ENCODE results near the gene RXRA. TPM values are rescaled to one million over a fixed set of nuclear protein-coding genes. Genes with fewer than 3 reads are reported as not detected.

The RXRA gene
- total RNA-seq, 3 donors from 2014 or later, result 31.0 to 63.0 (median 31.5) TPM

DNA sequence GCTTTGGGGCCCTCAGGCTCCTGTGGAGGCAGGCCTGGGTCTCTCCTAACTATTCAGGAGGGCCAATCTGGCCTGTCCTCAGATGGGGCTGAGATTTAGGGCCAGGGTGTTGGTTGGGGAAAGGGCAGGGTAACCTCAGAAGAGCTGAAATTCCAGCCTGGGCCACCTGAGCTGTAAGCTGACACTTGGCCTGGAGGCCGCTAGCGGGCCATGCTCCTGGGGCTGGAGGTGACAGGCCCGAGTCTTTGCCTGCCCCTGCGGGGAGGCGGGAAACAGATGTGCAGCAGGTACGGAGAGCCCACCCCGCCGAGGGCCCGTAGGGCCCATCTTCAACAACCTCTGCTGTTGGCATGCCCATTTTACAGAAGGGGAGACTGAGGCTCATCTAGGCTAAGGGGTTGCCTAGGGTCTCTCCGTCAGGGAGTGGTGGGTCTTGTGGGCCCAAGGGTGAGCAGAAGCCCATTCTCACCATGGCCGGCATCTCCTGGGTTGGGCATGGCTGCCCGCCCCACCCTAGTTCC lies 69.5 kb downstream of the RXRA start:
- Histone ChIP-seq H3K4me1 (peaks cover 6 to 8% of the 10 kb centered on the region in 2 donors), H3K9me3 (no peaks in the 10 kb centered on the region), H3K27me3 (no peaks in the 10 kb centered on the region), H3K36me3 (no peaks in the 10 kb centered on the region), H3K27ac (peak overlapping the region in 1 of 2 donors; percentile 68), H3K4me3 (no peak overlapping the region)
- DNase-seq (ENCODE audit: low spot score in 2 of 2), result no peak
- intact Hi-C loops (cut with DNase I; ENCODE audit: low total_unique reads), result no loop called here
- no peak for TF ChIP-seq POLR2AphosphoS5 (IDR thresholded peaks at IDR 0.05)
- TF ChIP-seq, protein P1, sequence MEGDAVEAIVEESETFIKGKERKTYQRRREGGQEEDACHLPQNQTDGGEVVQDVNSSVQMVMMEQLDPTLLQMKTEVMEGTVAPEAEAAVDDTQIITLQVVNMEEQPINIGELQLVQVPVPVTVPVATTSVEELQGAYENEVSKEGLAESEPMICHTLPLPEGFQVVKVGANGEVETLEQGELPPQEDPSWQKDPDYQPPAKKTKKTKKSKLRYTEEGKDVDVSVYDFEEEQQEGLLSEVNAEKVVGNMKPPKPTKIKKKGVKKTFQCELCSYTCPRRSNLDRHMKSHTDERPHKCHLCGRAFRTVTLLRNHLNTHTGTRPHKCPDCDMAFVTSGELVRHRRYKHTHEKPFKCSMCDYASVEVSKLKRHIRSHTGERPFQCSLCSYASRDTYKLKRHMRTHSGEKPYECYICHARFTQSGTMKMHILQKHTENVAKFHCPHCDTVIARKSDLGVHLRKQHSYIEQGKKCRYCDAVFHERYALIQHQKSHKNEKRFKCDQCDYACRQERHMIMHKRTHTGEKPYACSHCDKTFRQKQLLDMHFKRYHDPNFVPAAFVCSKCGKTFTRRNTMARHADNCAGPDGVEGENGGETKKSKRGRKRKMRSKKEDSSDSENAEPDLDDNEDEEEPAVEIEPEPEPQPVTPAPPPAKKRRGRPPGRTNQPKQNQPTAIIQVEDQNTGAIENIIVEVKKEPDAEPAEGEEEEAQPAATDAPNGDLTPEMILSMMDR (IDR thresholded peaks at IDR 0.05), result no peak
- no peak for TF ChIP-seq POLR2A (IDR thresholded peaks at IDR 0.05)

DNA sequence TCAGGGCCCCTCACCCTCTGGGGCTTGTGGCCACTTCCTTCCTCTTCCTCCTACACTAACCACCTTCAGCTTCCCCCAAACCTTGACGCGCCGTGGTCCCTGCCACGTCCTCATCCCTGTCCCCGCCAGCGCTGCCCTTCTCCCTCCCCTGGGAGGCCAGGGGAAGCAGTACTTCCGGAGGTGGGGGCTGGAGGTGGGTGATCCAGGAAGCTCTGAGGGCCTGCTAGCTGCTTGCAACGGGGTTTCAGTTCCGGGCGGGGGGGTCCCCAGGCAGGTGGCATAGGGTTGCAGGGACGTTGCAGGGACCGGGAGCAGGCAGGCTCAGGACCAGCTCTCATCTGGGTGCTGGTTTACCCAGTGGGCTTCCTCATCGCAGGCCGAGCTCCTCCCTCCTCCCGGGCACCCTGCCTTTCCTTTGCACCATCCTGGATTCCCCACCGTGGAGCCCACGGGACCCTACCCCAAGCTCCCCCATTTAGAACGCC lies 70.0 kb downstream of the RXRA start:
- peaks cover 6 to 8% of the 10 kb centered on the region in 2 donors for H3K4me1 ChIP-seq
- H3K36me3 ChIP-seq, result no peaks in the 10 kb centered on the region
- H3K27ac ChIP-seq, result peak overlapping the region in 1 of 2 donors; percentile 68
- no peaks in the 10 kb centered on the region for H3K9me3 ChIP-seq
- intact Hi-C loops (cut with DNase I; ENCODE audit: low total_unique reads), result no loop called here
- no peaks in the 10 kb centered on the region for H3K27me3 ChIP-seq
- peak overlapping the region in 1 of 3 donors; percentile 46 for H3K4me3 ChIP-seq
- DNase-seq (ENCODE audit: low spot score in 2 of 2), result no peak
- TF ChIP-seq POLR2AphosphoS5 (IDR thresholded peaks at IDR 0.05), result no peak
- TF ChIP-seq, protein P1 (IDR thresholded peaks at IDR 0.05), result no peak
- no peak for TF ChIP-seq POLR2A (IDR thresholded peaks at IDR 0.05)

DNA sequence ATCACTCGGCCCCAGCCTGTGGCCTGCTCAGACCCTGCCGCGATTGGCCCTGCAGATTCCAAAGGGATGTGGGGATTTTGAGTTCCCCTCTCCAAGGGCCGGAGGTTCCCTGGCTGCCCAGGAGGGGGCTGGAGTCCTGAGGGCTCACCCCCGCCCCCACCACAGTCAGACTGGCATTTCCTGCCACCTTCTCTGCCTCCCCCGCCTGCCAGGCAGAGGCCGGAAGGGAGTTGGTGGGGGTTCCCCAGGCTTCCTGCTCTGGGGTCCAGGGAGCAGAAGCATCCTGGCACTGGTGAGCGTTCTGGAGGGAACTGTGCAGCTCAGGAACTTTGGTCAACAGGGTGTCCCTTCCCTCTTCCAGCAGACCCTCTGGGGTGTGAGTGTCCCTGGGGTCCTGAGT lies 70.6 kb downstream of the RXRA start:
- Histone ChIP-seq H3K36me3 (no peaks in the 10 kb centered on the region), H3K27ac (peak overlapping the region in 1 of 2 donors; percentile 68), H3K27me3 (no peaks in the 10 kb centered on the region), H3K9me3 (no peaks in the 10 kb centered on the region), H3K4me3 (peak overlapping the region in 1 of 3 donors; percentile 46), H3K4me1 (peaks cover 6 to 8% of the 10 kb centered on the region in 2 donors)
- DNase-seq (ENCODE audit: low spot score in 2 of 2), result no peak
- TF ChIP-seq POLR2A (IDR thresholded peaks at IDR 0.05) (no peak), POLR2AphosphoS5 (IDR thresholded peaks at IDR 0.05) (no peak)
- TF ChIP-seq, protein P1 (IDR thresholded peaks at IDR 0.05), result no peak
- intact Hi-C loops (cut with DNase I; ENCODE audit: low total_unique reads), result no loop called here

DNA sequence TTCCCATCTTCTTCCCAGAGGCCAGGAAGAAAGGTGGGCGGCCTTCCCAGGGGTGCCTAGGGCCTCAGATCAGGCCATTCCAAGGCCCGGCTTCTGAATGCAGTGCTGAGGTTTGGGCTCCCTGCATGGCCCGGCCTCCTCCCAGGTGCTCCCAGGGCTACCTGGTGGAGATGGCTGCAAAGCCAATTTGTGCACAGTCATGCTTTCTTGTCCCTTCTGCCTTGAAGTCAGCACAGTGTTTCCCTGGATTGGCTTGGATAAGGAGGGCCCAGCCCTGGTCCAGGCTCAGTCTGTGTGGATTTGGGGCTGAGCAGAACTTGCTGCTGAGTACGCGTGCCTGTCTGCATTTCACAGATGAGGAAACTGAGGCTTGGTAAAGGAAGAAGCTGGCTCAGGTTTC lies 72.5 kb downstream of the RXRA start:
- DNase-seq (ENCODE audit: low spot score in 2 of 2), result no peak
- H3K27me3 ChIP-seq, result no peaks in the 10 kb centered on the region
- H3K4me1 ChIP-seq, result peaks cover 14 to 22% of the 10 kb centered on the region in 2 donors
- H3K27ac ChIP-seq, result no peak overlapping the region
- no peak for TF ChIP-seq POLR2AphosphoS5 (IDR thresholded peaks at IDR 0.05)
- no peak for TF ChIP-seq POLR2A (IDR thresholded peaks at IDR 0.05)
- TF ChIP-seq, protein P1 (IDR thresholded peaks at IDR 0.05), result no peak
- no peaks in the 10 kb centered on the region for H3K9me3 ChIP-seq
- H3K36me3 ChIP-seq, result no peaks in the 10 kb centered on the region
- intact Hi-C loops (cut with DNase I; ENCODE audit: low total_unique reads), result no loop called here
- H3K4me3 ChIP-seq, result no peak overlapping the region

DNA sequence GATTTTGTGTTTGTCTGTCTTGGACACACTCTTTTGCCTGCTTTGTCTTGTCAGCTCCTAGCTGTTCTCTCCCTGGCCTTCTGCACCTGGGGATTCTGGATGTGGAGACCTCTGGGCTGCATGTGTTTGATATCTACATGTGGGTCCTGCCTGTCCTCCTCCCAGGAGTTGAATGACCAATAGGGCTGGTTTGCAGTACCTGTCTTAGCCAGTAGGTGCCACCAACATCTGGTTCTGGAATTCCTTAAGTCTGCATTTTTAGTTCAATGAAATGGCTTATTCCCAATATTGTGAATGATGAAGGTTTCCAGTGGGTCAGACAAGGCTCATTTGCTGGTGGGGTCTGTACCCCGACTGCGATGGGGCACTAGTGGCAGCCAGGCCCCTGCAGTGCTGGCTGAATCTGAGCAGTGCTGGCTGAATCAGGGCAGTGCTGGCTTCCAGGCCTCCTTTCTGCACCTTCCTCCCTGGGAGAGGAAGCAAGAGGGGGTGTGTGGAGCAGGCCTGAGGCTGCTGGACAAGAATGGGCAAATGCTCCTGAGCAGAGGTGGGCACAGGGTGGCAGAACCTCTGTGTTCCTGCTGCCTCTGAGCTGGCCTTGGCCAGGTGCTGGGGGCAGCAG lies 73.3 kb downstream of the RXRA start:
- Histone ChIP-seq H3K36me3 (no peaks in the 10 kb centered on the region), H3K4me1 (peaks cover 14 to 29% of the 10 kb centered on the region in 2 donors), H3K4me3 (no peak overlapping the region), H3K9me3 (no peaks in the 10 kb centered on the region), H3K27me3 (no peaks in the 10 kb centered on the region), H3K27ac (no peak overlapping the region)
- intact Hi-C loops (cut with DNase I; ENCODE audit: low total_unique reads), result no loop called here
- TF ChIP-seq, protein P1 (IDR thresholded peaks at IDR 0.05), result peak in 1 of 3 donors; percentile 30
- no peak for TF ChIP-seq POLR2AphosphoS5 (IDR thresholded peaks at IDR 0.05)
- no peak for TF ChIP-seq POLR2A (IDR thresholded peaks at IDR 0.05)
- no peak for DNase-seq (ENCODE audit: low spot score in 2 of 2)
